Ishikawa (cell line): ENCODE data around the gene SNRNP27.

Experiments
- CEBPB ChIP-seq: IDR thresholded peaks from 2 replicates; pipeline ENCODE4 v1.6.1; 2012
- CREB1 ChIP-seq: IDR thresholded peaks from 2 replicates; pipeline ENCODE4 v1.6.1; 2012; ENCODE audit warnings: low read depth
- EP300 ChIP-seq: IDR thresholded peaks from 2 replicates; pipeline ENCODE4 v1.6.1; 2012; ENCODE audit warnings: borderline replicate concordance
- MAX ChIP-seq: IDR thresholded peaks from 2 replicates; pipeline ENCODE4 v1.6.1; 2012
- NFIC ChIP-seq: IDR thresholded peaks from 2 replicates; pipeline ENCODE4 v1.6.1; 2012
- RAD21 ChIP-seq: IDR thresholded peaks from 2 replicates; pipeline ENCODE4 v1.6.1; 2012; ENCODE audit warnings: low read depth
- REST ChIP-seq: IDR thresholded peaks from 2 replicates; pipeline ENCODE4 v1.6.1; 2012; ENCODE audit warnings: low read depth, mild to moderate bottlenecking
- TAF1 ChIP-seq: IDR thresholded peaks from 2 replicates; pipeline ENCODE4 v1.6.1; 2012; ENCODE audit warnings: low read depth, mild to moderate bottlenecking
- TCF12 ChIP-seq: IDR thresholded peaks from 2 replicates; pipeline ENCODE4 v1.6.1; 2012; ENCODE audit warnings: low read depth
- TEAD4 ChIP-seq: IDR thresholded peaks from 2 replicates; pipeline ENCODE4 v1.6.1; 2012
- USF1 ChIP-seq: IDR thresholded peaks from 2 replicates; pipeline ENCODE4 v1.6.1; 2012
- YY1 ChIP-seq: IDR thresholded peaks from 2 replicates; pipeline ENCODE4 v1.6.1; 2012; ENCODE audit warnings: low read depth
- ZBTB7A ChIP-seq: IDR thresholded peaks from 2 replicates; pipeline ENCODE4 v1.6.1; 2012; ENCODE audit warnings: low read depth

- TF ChIP-seq EP300 = no peak
- no peak for TF ChIP-seq CEBPB
- TF ChIP-seq YY1 = no peak
- no peak for TF ChIP-seq MAX
- no peak for TF ChIP-seq REST
- no peak for TF ChIP-seq TAF1
- no peak for TF ChIP-seq ZBTB7A
- TF ChIP-seq NFIC = no peak
- no peak for TF ChIP-seq CREB1
- no peak for TF ChIP-seq USF1
- TF ChIP-seq RAD21 = no peak
- no peak for TF ChIP-seq TEAD4
- no peak for TF ChIP-seq TCF12
Observed at GRCh38 chr2:69932596-69932922, 38.8 kb downstream of the SNRNP27 start.
